HG03439 (cell line): ENCODE measurements around the gene CCNI2.

Experiments
- ATAC-seq: cut with Tn5 transposase; IDR thresholded peaks from one replicate; pipeline ENCODE4 v1.9.1; 2021; ENCODE audit warnings: mild to moderate bottlenecking, moderate library complexity; ENCODE audit not compliant: unreplicated experiment

CCNI2 gene

DNA sequence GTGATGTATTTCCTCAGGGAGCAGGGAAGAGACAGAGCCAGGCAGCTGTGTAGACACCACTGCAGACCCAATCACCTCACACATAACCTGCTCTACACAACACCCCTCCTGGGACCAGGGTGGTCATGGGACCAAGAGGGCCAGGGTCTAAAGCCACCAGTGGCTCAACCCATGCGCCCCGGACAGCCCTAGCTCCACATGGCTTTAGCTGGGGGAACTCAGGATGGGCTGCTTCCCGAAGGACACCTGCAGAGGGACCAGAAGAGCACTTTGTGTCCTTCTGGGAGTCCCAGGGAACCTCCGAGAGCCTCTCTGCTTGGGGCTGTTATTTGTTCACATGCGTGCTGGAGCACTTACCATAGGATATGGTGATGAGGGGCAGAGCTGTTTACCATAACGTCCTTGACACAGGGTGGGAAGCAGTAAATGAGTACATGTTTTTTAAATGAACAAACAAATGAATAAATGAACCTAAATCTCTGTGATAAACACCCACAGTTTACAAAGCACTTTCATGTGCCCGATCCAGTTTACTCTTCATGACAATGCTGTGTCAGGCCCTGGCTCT, 17.5 kb downstream of the CCNI2 start:
- ATAC-seq, result no peak

DNA sequence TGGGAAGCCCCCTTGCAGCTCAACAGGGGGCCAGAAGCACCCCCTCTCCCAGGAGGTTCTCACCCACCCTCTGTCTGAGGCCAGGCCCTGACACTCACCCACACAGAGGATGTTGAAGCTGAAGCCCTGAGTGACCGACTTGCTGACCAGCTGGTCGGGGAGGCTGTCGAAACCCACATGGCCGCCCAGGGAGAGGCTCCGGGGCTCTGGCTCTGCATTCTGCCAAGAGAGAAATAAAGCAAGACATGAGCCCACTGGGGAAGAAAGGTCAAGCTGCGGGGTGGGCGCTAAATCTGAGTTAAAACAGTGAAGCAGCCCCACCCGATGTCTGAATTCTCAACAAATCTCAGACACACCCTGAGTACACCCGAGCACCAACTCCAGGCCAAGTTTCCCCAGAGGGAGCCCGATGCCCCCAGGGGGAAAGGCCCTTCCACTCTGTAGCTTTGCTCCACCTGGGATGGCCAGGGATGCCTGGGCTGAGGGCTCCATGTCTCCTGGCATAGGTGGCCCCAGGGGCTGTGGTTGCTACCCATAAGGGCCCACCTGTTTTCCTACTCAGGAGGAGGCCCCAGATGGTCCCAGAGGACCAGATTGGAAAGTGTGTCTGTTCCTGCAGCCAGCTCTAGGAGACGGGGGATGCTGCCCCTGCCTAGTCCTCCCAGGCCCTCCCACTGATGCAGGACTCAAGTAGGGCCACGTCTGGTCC, 18.2 kb downstream of the CCNI2 start:
- ATAC-seq, result no peak

DNA sequence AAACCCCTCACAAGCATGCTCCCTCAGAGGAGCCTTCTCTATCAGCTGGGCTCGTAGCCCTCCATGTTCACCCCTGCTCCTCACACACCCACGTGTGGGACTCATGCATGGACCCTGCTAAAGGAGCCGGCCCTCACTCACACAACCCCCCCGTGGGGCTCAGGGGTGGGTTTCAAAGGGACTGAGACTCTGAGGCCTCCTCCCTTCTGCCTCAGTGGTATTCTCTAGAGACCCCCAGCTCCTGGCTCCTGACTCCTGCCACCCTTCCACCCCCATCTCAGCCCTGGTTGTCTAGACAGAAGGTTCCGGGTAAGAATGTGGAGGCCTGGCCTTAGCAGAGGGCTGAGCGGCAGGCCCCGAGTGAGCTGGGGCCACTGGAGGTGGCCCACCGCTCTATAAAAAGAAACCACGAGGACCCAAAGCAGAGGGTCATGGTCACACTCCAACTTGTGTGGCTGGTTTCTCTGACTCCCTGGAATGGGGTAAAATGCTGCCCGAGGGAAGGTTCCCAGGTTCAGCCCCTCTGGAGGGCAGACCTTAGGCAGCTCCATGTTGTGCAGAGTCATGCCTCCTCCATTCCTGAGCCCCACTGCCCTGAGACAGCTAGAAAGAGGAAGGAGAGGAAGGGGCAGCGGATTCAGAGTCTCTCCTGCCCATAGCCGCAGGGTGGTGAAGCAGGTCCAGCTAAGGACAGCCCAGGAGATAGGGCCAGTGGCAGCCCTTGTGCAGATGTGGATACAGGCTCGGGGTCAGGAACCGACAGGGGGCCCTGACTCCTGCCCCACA, 19.0 kb downstream of the CCNI2 start:
- ATAC-seq, result no peak

DNA sequence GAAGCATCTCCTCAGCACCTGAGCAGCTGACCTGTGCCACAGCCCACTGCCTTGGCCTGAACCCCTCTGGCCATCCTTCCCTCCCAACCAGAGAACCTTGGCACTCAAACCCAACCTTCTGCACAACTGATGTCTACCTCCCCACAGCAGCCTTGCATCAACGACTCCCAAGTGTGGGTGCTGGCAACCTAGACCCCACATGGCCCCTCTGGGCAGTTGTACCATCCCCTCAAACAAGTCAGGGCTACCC, 19.5 kb downstream of the CCNI2 start:
- ATAC-seq, result no peak

DNA sequence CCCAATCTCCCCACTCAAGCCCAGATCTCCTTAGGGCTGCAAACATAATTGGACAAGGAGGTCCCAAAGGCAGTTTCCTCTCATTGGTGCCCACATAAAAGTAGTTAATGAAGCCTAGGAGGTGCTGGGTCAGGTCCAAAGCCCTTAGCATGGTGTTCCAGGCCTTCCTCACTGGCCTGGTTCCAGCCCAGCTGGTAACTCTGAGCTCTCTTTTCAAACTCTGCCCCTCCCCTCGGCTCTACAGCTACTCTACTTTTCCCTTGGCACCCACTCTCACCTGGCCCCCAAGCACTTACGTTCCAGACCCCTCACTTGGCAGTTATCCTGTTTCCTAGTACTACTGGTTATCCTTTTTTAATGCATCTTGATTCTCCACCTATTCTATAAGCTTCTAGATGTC, 19.9 kb downstream of the CCNI2 start:
- ATAC-seq, result no peak

DNA sequence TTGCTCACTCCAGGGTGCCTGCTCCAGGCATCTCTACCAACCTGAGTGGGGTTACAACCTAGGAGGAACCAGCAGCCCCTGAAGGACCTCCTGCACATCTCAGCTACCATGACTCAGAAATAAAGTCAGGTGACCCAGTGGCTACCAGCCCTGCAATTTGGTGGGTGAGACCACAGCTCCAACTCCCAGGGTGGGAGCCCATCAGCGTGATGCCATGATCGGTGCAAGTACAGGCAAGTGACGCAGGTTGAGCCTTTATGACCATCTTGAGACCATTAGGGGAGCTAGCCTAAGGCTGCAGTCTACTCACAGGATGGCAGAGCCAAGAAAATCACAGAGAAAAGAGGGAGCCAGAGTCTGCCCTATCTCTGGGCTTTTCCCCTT, 21.3 kb downstream of the CCNI2 start:
- ATAC-seq, result no peak

DNA sequence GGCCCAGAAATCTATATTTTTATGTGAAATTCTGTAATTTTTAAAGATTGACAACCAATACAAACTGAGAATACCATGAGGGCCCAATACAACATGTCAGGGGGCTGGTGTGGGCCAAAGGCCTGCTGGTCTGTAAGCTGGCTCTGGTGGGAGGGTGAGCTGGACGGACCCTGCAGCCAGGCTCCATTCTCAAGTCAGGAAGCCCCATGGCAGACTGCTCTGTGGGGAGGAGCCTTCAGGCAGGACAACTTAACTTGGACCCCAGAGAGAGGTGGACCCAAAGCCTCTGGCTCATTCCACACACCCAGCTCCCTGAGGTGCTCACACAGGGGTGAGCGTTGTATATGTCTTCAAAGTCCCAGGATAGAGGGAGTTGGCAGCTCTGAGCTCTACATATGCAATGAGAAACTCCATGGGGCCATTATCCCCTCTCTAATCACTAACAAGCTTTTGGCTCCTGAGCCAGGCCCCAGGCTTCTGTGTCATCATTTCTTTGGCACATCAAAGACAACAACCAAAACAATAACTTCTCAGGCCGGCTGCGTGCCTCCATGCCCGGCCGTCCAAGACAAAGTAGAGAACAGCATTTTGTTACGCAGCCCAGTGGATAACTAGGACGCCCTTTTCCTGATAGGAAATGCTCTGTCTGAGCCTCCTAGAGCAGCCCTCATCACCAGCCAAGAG, 23.4 kb downstream of the CCNI2 start:
- no peak for ATAC-seq

DNA sequence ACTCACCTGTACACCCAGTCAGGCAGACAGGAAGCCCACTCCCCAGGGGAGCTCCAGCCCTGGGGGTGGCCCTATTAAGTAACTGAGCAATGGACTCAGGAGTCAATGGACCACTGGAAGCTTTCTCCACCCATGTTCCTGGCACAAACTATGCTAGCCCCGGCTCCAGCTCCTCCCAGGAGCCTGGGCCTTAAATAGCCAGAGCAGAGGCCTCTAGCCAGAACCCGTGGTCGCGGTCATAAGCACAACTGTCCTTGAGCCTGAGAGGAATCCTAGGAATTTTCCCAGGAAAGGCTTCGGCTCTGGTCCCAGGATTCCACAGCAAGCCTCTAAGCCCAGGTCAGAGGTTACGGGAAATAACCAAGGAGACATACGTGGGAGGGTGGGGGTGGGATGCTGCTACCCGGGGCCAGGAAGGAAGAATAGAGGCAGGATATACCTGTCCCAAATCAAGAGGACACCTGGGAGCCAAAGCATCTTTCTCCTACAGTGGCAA, 24.3 kb downstream of the CCNI2 start:
- no peak for ATAC-seq

DNA sequence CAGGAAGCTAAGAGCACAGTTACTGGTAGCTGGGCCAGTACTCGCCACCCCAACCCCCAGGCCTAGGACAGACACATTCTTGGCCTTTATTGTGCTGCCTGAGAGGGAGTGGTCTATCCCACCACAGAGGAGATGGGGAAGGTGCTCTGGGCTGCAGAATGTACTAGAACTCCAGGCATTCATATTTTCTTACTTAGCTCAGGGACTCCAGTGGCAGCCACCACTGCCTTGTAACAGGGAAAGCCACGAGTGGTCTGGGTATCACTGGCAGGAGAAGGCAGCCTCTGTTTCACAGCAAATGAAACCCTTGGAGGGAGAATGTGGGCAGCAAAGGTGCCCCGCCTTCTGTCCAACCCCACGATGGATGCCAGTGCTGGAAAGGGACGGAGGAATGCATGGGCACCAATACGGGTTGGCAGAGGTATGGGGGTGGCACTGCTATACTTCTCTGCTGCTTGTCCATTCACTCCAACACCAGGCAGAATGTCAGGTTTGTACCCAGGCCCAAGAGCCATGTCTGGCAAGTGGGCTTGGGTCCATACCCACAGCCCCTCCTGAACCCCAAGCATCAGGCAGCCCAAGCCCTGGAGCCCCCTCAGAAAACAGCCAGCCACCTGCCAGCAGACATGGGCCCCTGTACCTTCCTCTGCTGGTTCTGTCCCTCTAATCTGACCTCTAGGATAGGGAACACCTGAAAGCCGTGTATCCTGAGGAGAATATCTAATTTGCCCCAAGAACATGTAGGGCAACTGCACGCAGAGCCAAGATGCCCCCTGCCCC, 25.3 kb downstream of the CCNI2 start:
- ATAC-seq, result no peak

DNA sequence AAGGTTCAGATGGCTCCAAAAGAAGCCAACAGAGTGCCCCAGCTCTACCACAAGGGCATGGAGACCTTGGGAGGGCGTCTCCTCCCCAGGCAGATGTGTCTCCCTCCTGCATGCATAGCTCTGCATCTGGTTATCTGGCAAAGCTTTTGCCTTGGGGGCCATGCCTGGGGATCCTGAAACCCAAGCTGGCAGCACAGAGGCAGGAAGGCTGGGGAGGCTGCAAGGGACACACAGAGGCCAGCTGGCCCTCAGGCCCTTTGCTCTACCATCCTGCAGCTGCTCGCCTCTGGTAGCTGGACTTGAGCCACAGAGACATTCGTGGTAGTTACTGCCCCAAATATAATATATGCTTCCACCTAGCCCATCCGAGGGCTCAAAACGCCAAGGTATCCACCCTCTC, 25.9 kb downstream of the CCNI2 start:
- no peak for ATAC-seq

DNA sequence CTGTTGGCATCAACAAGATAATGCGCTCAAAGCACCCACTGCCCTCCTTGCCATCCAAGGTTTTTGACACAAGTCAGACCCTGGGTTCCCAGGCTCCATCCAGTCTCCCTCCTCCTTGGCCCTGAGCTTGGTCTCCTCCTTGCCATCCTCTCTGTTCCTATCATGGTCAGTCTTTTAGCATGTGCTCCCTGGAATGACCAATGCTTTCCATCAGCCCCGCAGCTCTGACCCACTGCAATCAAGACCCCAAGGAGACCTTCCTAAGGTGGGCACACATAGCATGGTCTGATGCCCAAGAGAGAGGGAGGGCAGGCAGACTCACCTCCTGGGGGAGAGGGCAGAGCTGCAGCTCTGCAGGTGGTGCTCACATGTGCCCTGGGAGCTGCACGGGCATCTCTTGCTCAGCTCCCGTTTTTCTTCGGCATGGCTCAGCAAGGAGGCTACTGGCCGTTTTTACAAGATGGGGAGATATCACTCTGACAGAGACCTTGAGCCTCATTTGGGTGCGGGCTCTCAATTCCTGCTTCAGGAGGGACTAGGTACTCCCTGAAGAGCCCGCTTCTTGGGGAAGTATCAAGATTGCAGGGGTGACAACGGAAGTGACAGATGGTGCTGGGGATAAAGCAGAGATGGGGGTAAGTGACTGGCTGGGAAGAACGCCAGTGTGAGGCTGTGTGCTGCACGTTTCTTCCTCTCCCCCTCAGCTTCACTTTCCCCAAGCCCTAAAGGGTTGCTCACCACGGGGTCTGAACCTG, 26.6 kb downstream of the CCNI2 start:
- ATAC-seq, result no peak

DNA sequence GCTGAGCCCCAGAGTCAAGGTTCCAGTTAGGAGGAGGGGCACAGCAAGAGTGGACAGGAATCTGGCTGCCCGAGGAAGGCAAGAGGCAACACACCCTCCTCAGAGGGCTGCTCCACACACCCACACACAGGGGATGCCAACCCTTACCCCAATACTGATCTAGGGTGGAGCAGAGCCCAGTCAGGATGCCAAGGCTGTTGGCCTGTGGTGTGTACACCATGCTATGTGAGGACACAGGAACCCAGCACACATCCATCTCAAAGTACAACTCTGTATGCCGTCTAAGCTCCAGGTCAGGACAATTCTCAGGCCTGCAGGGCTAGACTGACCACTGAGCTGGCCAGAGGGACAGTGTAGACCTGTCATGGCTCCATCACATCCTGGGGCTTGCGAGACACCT, 27.2 kb downstream of the CCNI2 start:
- no peak for ATAC-seq

DNA sequence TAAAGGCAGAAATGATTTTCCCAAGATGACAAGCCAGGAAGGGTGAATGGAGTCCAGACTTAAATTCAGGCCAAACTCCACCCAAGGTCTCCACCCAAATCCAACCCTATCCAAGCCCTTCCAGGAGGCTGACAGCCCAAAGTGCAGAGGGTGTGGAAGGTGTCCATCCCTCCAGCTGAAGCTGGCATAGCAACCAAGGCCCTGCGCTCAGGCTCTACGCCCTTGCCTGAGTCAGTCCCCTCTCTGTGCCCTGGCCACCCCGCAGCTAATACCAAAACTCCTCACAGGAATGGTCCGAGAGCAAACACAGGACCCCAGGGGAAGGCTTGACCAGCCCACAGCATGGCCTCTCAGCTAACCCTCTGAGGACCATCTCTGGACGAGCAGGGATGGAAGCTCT, 27.7 kb downstream of the CCNI2 start:
- ATAC-seq, result no peak

DNA sequence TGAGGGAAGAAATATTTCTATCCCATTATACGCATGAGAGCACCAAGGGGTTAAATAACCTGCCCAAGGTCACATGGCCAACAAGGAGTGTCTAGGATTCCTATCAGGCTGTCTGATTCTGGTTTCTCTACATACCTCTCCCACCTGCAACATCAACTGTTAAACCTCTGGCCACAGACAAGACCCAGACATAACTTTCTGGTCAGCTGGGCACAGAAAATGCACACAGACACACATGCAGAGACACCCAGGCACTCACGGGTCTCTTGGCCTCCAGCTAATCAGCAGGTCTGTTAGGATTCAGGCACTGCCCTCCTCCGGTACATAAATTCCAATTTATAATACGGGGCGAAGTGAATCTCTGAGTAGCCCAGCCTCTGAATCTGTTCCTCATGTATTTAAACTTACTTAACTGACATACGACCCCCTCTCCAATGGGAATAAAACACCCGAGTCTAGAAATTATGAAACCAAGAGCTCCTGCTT, 28.3 kb downstream of the CCNI2 start:
- no peak for ATAC-seq

DNA sequence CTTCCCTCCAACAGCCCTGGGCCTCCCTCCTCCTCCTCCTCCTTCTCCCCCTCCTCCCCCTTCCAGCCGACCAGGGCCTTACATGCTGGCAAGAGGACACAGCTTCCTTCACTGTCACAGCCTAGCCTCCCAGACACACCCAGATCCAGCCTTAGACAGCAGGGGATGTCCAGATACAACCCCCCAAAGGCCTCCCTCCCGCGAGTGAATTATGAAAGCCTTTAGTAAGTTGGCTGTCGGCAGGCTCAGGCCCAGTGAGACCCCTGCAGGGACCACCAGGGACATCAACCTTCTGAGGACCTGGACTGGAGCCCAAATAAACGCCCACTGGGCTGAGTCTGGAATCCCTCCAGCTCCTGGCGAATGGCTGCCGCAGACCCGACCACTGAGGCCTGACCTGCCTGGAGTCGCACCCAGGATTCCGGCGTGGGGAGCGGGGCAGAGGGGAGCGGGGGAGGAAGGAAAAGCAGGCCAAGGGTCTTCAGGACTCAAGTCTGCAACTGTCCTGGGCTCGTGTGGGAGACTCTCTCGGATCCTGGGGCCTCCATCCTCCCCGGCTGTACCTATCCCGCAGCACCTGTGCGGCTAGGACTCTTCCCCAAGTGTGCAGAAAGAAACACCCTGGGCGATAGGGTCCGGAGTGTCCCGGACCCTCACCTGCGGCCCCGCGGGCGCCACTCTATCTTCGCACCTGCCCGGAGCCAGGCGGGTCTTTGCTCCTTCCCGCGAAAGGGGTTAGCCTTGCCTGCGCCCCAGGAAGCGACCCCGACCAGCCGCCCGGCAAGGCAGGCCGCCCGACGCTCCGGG, 29.1 kb downstream of the CCNI2 start:
- no peak for ATAC-seq

DNA sequence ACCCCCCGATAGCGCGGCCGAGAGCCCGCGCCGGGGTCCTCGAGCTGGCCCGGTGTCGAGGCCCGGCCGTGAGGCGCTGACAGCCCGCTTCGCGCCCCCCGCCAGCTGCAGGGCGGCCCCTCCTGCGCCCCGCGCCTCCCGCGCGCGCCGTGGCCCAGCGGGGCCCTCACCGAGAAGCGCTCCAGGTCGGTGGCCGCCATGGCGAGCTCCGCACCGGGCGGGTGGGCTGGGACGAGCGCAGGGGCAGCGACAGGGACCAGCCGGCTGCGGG, 29.6 kb downstream of the CCNI2 start:
- ATAC-seq, result peak; percentile 30

DNA sequence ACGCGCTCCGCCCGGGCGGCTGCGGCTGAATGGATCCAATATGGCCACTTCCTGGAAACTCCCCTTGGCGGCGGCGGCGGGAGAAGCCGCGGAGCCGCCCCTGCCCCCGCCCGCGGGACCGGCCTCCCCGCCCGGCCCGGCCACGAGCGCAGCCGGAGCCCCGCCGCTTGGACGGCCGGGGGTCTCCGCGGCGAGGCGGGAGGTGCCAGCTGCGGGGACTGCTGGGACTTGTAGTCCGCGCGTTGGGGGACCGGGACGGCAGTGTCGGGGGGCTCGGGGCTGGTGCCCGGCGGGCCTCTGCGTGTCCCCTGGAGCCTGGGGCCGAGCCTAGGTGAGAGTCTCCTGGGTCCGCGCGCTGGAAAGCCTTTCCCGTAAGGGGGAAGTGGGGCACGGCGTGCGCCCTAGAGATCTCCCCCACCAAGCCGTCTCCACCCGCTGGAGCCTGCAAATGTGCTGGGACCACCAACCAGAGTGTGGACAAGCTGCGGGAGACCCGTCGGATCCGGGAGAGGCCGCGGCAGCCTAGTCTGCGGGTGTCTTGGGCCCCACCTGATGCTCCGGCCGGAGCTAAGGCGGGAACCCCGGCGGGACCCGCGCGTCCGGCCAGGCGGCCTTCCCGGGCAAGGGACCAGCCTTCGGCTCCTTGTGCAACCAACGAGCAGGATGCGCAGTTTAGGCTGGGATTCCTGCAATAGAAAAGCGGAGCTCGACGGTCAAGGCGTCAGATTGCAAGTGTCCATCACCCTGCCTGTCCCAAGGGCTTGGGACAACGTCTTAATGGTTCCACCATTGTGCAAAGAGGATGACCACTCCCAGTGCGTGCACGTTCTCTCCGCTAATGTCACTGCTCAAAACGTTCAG, 30.2 kb downstream of the CCNI2 start, which contains the start of gene SEPTIN8:
TSS of gene SEPTIN8 (minus strand) at position 31 of the 861 bp plus-strand sequence. CDS start 102 bp downstream, outside the sequence.
- ATAC-seq, result peak; percentile 56

DNA sequence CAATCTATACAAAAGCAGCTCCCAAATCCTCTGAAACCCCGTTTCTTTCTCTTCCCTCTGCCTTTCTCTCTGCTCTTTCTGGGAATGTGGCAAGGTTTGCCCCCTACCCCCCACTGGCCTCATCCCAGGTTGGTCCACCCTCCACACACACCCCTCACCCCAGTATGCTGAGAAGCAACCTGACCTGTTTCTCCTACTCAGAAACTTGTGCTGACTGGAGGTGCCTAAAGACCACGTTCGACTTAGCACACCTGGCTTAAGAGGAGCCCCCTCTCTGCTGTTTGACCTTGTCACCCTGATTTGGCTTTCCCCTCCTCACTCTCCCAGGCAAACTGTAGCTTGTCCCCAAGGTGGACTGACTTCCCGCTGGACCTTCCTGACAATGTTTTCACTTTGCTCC, 30.9 kb downstream of the CCNI2 start:
- ATAC-seq, result no peak

DNA sequence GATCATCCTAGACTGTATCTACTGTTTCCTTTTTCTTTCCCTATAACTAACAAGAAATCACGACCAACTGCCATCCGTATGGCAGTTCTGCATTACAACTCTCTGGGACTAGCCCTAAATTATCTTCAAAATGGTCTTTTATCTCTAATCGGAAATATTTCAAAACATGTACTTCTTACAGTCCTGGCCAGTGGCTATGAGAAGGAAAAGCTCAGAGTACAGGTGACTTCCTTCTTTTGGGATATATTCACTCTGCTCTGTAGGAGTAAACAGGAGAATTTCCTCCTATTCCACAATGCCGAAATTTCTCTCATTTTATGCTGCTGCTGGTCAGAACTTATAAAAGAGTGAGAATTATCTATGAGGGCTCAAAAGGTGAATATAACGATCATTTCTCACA, 31.6 kb downstream of the CCNI2 start:
- ATAC-seq, result no peak
